WTC11 (cell line): Measurements from ENCODE around the gene SERPINB1. TPM values are rescaled to one million over a fixed set of nuclear protein-coding genes. Genes with fewer than 3 reads are reported as not detected.
"Not testable (repeated sequence)": the region's sequence is repeated elsewhere in the genome, so short reads cannot be mapped to it uniquely, and the experiment has no call there.

Experiments used
- ATAC-seq: fragments of 200-7000 bp; cut with Tn5 transposase; 2 replicates; pipeline ENCODE4 v1.10.0; 2021; ENCODE audit warnings: mild to moderate bottlenecking, moderate library complexity
- CTCF ChIA-PET: fragments of 300-600 bp; sonication (Branson Sonifier 250); formaldehyde crosslinking; loops from one replicate; lab custom pipeline; 2021; ENCODE audit warnings: antibody characterized with exemption; lab: Charles Lee
- POLR2A ChIA-PET: fragments of 350-600 bp; sonication (Branson Sonifier 250); formaldehyde crosslinking; loops from one replicate; lab custom pipeline; 2021; ENCODE audit warnings: antibody characterized with exemption; lab: Charles Lee
- DNase-seq: peaks from one replicate; pipeline ENCODE4 v3.0.0; 2021; ENCODE audit warnings: low spot score
- H3K27ac Mint-ChIP-seq: 2 replicates; pipeline ENCODE4 v1.8.0; 2021; ENCODE audit warnings: mixed read lengths
- H3K27me3 Mint-ChIP-seq: 2 replicates; pipeline ENCODE4 v1.8.0; 2021; ENCODE audit warnings: low read depth, mild to moderate bottlenecking, moderate library complexity, mixed read lengths
- H3K36me3 Mint-ChIP-seq: 2 replicates; pipeline ENCODE4 v1.8.0; 2021; ENCODE audit warnings: mixed read lengths
- H3K4me1 Mint-ChIP-seq: 2 replicates; pipeline ENCODE4 v1.8.0; 2022; ENCODE audit warnings: mixed read lengths
- H3K4me3 Mint-ChIP-seq: 2 replicates; pipeline ENCODE4 v1.8.0; 2021; ENCODE audit warnings: mild to moderate bottlenecking, moderate library complexity, mixed read lengths
- H3K9me3 Mint-ChIP-seq: 2 replicates; pipeline ENCODE4 v1.8.0; 2021; ENCODE audit warnings: mixed read lengths
- CREM ChIP-seq: sonication (generic); formaldehyde crosslinking; IDR thresholded peaks from 2 replicates; pipeline ENCODE4 v1.8.1; 2022; ENCODE audit warnings: mild to moderate bottlenecking, missing genetic modification reagents, moderate library complexity
- FOXJ3 ChIP-seq: sonication (generic); formaldehyde crosslinking; IDR thresholded peaks from 2 replicates; pipeline ENCODE4 v1.9.0; 2021; ENCODE audit warnings: missing genetic modification reagents, mild to moderate bottlenecking, borderline replicate concordance
- JUN ChIP-seq: sonication (generic); formaldehyde crosslinking; IDR thresholded peaks from 2 replicates; pipeline ENCODE4 v1.8.0; 2023; ENCODE audit warnings: mild to moderate bottlenecking, missing genetic modification reagents
- MYBL2 ChIP-seq: sonication (generic); formaldehyde crosslinking; IDR thresholded peaks from 2 replicates; pipeline ENCODE4 v1.8.1; 2023; ENCODE audit warnings: mild to moderate bottlenecking, moderate library complexity, missing genetic modification reagents
- SP1 ChIP-seq: sonication (generic); formaldehyde crosslinking; conservative IDR thresholded peaks from 2 replicates; pipeline ENCODE4 v1.8.1; 2022; ENCODE audit warnings: missing genetic modification reagents
- ZBTB21 ChIP-seq: sonication (generic); formaldehyde crosslinking; IDR thresholded peaks from 2 replicates; pipeline ENCODE4 v1.8.1; 2023; ENCODE audit warnings: mild to moderate bottlenecking, missing genetic modification reagents, borderline replicate concordance
- ZNF671 ChIP-seq: fragments of 250-450 bp; sonication (Bioruptor Pico); IDR thresholded peaks from 2 replicates; pipeline ENCODE4 v1.8.0; 2021; ENCODE audit warnings: mild to moderate bottlenecking
- total RNA-seq: library from RNA; stranded (reverse); gene quantifications from 3 replicates; pipeline ENCODE4 v1.2.3, GENCODE V29; 2021
- TF ChIP-seq, protein P1 (sequence below): sonication (generic); formaldehyde crosslinking; IDR thresholded peaks from 2 replicates; pipeline ENCODE4 v1.8.1; 2023; ENCODE audit warnings: mild to moderate bottlenecking, missing genetic modification reagents, moderate library complexity
- TF ChIP-seq, protein P2 (sequence below): sonication (generic); formaldehyde crosslinking; IDR thresholded peaks from 2 replicates; pipeline ENCODE4 v1.8.0; 2023; ENCODE audit warnings: mild to moderate bottlenecking, missing genetic modification reagents
- TF ChIP-seq, protein P3 (sequence below): sonication (generic); formaldehyde crosslinking; IDR thresholded peaks from 2 replicates; pipeline ENCODE4 v1.8.1; 2022; ENCODE audit warnings: mild to moderate bottlenecking, missing genetic modification reagents, moderate library complexity, borderline replicate concordance
- TF ChIP-seq, protein P4 (sequence below): sonication (generic); formaldehyde crosslinking; IDR thresholded peaks from 2 replicates; pipeline ENCODE4 v1.8.0; 2023; ENCODE audit warnings: missing genetic modification reagents, mild to moderate bottlenecking, borderline replicate concordance
- TF ChIP-seq, protein P5 (sequence below): sonication (generic); formaldehyde crosslinking; IDR thresholded peaks from 2 replicates; pipeline ENCODE4 v1.8.1; 2022; ENCODE audit warnings: mild to moderate bottlenecking, moderate library complexity, missing genetic modification reagents
- TF ChIP-seq, protein P6 (sequence below): sonication (generic); formaldehyde crosslinking; IDR thresholded peaks from 2 replicates; pipeline ENCODE4 v1.8.1; 2022; ENCODE audit warnings: low read depth, mild to moderate bottlenecking, moderate library complexity, missing genetic modification reagents, borderline replicate concordance

SERPINB1 gene
- total RNA-seq, 1 experiment from 2014 or later, result 14.8 TPM

DNA sequence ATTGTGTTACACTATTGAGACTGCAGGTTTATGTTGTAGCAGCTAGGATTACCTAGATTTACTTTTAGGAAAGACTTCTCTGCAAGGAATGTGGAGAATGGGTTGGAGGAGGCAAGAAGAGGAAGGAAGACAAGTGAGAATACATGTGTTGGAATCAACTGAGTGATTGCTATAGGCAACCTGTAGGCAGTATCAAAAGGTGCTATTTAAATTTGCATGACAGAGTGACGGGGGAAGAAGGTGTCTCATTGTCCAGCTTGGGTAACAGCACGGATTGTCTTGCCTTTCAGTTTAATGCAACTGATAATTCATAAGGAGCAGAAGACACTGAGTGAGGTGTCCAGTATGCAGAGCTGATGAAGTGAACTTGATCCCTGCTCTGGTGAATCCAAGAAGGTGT, 42.0 kb upstream of the SERPINB1 start:
- peaks cover 27% of the 10 kb centered on the region for H3K4me1 Mint-ChIP-seq
- H3K27me3 Mint-ChIP-seq, result no peaks in the 10 kb centered on the region
- no peak for ATAC-seq
- H3K4me3 Mint-ChIP-seq, result no peak overlapping the region
- POLR2A ChIA-PET, result no interaction called here
- H3K9me3 Mint-ChIP-seq, result peaks cover 10% of the 10 kb centered on the region
- CTCF ChIA-PET, result interaction anchor here (1.2 to 1.4 kb wide), 2 partner anchors 37 to 92 kb away, joined by 3 to 5 read pairs; no protein-coding TSS in a partner anchor
- H3K36me3 Mint-ChIP-seq, result peaks cover 5% of the 10 kb centered on the region; the same call in 1 of the 2 replicates
- H3K27ac Mint-ChIP-seq, result 0 out of 2 replicates have a peak overlapping the region, but pooled peaks have one; percentile 2
- no peak for DNase-seq
- TF ChIP-seq ZNF671 (CRISPR knock-in tag) (no peak), JUN (CRISPR knock-in tag) (no peak), CREM (CRISPR knock-in tag) (no peak), SP1 (no peak), FOXJ3 (CRISPR knock-in tag) (no peak), ZBTB21 (CRISPR knock-in tag) (no peak)
- TF ChIP-seq, protein P1, sequence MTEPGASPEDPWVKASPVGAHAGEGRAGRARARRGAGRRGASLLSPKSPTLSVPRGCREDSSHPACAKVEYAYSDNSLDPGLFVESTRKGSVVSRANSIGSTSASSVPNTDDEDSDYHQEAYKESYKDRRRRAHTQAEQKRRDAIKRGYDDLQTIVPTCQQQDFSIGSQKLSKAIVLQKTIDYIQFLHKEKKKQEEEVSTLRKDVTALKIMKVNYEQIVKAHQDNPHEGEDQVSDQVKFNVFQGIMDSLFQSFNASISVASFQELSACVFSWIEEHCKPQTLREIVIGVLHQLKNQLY (CRISPR knock-in tag), result no peak
- TF ChIP-seq, protein P2, sequence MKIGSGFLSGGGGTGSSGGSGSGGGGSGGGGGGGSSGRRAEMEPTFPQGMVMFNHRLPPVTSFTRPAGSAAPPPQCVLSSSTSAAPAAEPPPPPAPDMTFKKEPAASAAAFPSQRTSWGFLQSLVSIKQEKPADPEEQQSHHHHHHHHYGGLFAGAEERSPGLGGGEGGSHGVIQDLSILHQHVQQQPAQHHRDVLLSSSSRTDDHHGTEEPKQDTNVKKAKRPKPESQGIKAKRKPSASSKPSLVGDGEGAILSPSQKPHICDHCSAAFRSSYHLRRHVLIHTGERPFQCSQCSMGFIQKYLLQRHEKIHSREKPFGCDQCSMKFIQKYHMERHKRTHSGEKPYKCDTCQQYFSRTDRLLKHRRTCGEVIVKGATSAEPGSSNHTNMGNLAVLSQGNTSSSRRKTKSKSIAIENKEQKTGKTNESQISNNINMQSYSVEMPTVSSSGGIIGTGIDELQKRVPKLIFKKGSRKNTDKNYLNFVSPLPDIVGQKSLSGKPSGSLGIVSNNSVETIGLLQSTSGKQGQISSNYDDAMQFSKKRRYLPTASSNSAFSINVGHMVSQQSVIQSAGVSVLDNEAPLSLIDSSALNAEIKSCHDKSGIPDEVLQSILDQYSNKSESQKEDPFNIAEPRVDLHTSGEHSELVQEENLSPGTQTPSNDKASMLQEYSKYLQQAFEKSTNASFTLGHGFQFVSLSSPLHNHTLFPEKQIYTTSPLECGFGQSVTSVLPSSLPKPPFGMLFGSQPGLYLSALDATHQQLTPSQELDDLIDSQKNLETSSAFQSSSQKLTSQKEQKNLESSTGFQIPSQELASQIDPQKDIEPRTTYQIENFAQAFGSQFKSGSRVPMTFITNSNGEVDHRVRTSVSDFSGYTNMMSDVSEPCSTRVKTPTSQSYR (CRISPR knock-in tag), result no peak
- TF ChIP-seq, protein P3, sequence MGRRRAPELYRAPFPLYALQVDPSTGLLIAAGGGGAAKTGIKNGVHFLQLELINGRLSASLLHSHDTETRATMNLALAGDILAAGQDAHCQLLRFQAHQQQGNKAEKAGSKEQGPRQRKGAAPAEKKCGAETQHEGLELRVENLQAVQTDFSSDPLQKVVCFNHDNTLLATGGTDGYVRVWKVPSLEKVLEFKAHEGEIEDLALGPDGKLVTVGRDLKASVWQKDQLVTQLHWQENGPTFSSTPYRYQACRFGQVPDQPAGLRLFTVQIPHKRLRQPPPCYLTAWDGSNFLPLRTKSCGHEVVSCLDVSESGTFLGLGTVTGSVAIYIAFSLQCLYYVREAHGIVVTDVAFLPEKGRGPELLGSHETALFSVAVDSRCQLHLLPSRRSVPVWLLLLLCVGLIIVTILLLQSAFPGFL (CRISPR knock-in tag), result no peak
- TF ChIP-seq, protein P4, sequence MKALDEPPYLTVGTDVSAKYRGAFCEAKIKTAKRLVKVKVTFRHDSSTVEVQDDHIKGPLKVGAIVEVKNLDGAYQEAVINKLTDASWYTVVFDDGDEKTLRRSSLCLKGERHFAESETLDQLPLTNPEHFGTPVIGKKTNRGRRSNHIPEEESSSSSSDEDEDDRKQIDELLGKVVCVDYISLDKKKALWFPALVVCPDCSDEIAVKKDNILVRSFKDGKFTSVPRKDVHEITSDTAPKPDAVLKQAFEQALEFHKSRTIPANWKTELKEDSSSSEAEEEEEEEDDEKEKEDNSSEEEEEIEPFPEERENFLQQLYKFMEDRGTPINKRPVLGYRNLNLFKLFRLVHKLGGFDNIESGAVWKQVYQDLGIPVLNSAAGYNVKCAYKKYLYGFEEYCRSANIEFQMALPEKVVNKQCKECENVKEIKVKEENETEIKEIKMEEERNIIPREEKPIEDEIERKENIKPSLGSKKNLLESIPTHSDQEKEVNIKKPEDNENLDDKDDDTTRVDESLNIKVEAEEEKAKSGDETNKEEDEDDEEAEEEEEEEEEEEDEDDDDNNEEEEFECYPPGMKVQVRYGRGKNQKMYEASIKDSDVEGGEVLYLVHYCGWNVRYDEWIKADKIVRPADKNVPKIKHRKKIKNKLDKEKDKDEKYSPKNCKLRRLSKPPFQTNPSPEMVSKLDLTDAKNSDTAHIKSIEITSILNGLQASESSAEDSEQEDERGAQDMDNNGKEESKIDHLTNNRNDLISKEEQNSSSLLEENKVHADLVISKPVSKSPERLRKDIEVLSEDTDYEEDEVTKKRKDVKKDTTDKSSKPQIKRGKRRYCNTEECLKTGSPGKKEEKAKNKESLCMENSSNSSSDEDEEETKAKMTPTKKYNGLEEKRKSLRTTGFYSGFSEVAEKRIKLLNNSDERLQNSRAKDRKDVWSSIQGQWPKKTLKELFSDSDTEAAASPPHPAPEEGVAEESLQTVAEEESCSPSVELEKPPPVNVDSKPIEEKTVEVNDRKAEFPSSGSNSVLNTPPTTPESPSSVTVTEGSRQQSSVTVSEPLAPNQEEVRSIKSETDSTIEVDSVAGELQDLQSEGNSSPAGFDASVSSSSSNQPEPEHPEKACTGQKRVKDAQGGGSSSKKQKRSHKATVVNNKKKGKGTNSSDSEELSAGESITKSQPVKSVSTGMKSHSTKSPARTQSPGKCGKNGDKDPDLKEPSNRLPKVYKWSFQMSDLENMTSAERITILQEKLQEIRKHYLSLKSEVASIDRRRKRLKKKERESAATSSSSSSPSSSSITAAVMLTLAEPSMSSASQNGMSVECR (CRISPR knock-in tag), result no peak
- TF ChIP-seq, protein P5, sequence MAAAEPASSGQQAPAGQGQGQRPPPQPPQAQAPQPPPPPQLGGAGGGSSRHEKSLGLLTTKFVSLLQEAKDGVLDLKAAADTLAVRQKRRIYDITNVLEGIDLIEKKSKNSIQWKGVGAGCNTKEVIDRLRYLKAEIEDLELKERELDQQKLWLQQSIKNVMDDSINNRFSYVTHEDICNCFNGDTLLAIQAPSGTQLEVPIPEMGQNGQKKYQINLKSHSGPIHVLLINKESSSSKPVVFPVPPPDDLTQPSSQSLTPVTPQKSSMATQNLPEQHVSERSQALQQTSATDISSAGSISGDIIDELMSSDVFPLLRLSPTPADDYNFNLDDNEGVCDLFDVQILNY (CRISPR knock-in tag), result no peak

DNA sequence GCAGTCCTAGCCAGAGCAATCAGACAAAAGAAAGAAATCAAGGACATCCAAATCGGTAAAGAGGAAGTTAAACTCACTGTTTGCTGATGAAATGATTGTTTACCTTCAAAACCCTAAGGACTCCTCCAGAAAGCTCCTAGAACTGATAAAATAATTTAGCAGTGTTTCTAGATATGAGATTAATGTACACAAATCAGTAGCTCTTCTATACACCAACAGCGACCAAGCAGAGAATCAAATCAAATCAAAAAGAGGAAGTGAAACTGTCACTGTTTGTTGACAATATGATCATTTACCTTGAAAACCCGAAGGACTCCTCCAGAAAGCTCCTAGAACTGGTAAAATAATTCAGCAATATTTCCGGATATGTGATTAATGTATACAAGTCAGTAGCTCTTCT, 39.8 kb upstream of the SERPINB1 start:
- POLR2A ChIA-PET, result no interaction called here
- TF ChIP-seq MYBL2 (CRISPR knock-in tag), result no peak
- TF ChIP-seq, protein P6, sequence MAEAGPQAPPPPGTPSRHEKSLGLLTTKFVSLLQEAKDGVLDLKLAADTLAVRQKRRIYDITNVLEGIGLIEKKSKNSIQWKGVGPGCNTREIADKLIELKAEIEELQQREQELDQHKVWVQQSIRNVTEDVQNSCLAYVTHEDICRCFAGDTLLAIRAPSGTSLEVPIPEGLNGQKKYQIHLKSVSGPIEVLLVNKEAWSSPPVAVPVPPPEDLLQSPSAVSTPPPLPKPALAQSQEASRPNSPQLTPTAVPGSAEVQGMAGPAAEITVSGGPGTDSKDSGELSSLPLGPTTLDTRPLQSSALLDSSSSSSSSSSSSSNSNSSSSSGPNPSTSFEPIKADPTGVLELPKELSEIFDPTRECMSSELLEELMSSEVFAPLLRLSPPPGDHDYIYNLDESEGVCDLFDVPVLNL, result no peak
- CTCF ChIA-PET, result no interaction called here
- Mint-ChIP-seq H3K4me1 (peaks cover 48% of the 10 kb centered on the region), H3K27me3 (peaks cover 5% of the 10 kb centered on the region), H3K27ac (no peak overlapping the region; the same call in 1 of the 2 replicates), H3K9me3 (peaks cover 10% of the 10 kb centered on the region), H3K36me3 (peaks cover 5% of the 10 kb centered on the region; the same call in 1 of the 2 replicates), H3K4me3 (no peak overlapping the region)
- ATAC-seq (no peak), DNase-seq (no peak)

DNA sequence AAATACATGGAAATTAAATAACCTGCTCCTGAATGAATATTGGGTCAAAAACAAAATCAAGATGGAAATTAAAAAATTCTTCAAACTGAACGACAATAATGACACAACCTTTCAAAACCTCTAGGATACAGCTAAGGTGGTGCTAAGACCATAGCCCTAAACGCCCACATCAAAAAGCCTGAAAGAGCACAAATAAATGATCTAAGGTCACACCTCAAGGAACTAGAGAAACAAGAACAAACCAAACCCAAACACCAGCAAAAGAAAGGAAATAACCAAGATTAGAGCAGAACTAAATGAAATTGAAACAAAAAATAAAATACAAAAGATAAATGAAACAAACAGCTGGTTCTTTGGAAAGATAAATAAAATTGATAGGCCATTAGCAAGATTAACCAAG, 38.5 kb upstream of the SERPINB1 start:
- Mint-ChIP-seq H3K4me1 (peaks cover 39% of the 10 kb centered on the region), H3K9me3 (peaks cover 10% of the 10 kb centered on the region)
- H3K4me3 Mint-ChIP-seq, H3K27me3 Mint-ChIP-seq, H3K36me3 Mint-ChIP-seq, POLR2A ChIA-PET, DNase-seq, H3K27ac Mint-ChIP-seq, ATAC-seq: not testable (repeated sequence)
- CTCF ChIA-PET, result interaction anchor here (1.5 kb wide), 1 partner anchor 13 kb away, joined by 3 read pairs; no protein-coding TSS in a partner anchor
